Activated CD8-positive, alpha-beta T cell treated with anti-CD3 and anti-CD28 coated beads, Interleukin-2, amount 10 ng/mL, durations not matched to agents 7 days and 5 days (primary cell): ENCODE results near the gene SMPD1. TPM values are rescaled to one million over a fixed set of nuclear protein-coding genes. Genes with fewer than 3 reads are reported as not detected.

Experiments used
- ATAC-seq: fragments of 150-1000 bp; cut with Tn5 transposase; one replicate; pipeline ENCODE4 v1.10.0; 2021; ENCODE audit warnings: moderate library complexity
- CTCF ChIA-PET: fragments of 350-600 bp; sonication (Branson Sonifier 250); formaldehyde crosslinking; loops from one replicate; lab custom pipeline; 2021; ENCODE audit warnings: antibody characterized with exemption; lab: Charles Lee
- POLR2A ChIA-PET: fragments of 350-600 bp; sonication (Branson Sonifier 250); formaldehyde crosslinking; loops from one replicate; lab custom pipeline; 2021; ENCODE audit warnings: antibody characterized with exemption; lab: Charles Lee
- DNase-seq: peaks from one replicate; pipeline ENCODE4 v3.0.0-alpha.2; 2020
- H3K27ac Mint-ChIP-seq: one replicate; pipeline ENCODE4 v1.8.0; 2021; ENCODE audit warnings: mild to moderate bottlenecking, mixed read lengths
- H3K27me3 Mint-ChIP-seq: one replicate; pipeline ENCODE4 v1.8.0; 2021; ENCODE audit warnings: low read depth, mixed read lengths
- H3K36me3 Mint-ChIP-seq: one replicate; pipeline ENCODE4 v1.8.0; 2021; ENCODE audit warnings: low read depth, mixed read lengths
- H3K4me1 Mint-ChIP-seq: one replicate; pipeline ENCODE4 v1.8.0; 2021; ENCODE audit warnings: low read depth, mixed read lengths
- H3K4me3 Mint-ChIP-seq: one replicate; pipeline ENCODE4 v1.8.0; 2021; ENCODE audit warnings: mild to moderate bottlenecking, mixed read lengths
- H3K9me3 Mint-ChIP-seq: one replicate; pipeline ENCODE4 v1.8.0; 2022; ENCODE audit warnings: mixed read lengths; ENCODE audit not compliant: insufficient read depth
- total RNA-seq, 2 experiments: library from RNA; stranded (reverse); gene quantifications; one replicate each; pipeline ENCODE4 v1.2.3, GENCODE V29; 2021

Gene SMPD1
- total RNA-seq, 2 experiments from 2014 or later = 35.5 to 37.1 TPM

DNA sequence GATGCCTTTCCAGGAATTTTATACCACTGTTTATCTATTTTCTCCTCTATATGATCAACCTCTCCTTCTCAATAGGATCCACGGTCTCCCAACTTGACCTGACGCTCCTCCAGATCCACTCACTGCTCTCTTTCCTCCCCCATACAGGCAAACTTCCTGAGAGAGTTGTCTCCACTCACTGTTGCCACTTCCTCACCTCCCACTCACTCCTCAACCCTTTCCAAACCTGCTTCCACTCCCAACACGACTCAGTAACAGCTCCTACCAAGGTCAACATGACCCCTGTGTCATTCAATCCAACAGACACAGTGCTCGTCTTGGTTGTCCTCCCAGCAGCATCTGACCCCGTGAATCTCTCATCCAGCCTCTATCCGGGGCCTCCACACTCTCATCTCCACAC, 25.5 kb downstream of the SMPD1 start:
- ATAC-seq (no peak), DNase-seq (no peak)
- peaks cover 2% of the 10 kb centered on the region for H3K27me3 Mint-ChIP-seq
- CTCF ChIA-PET = interaction anchor here (1.2 to 4.8 kb wide), 2 partner anchors 11 to 28 kb away, joined by 3 to 35 read pairs; no protein-coding TSS in a partner anchor
- no peak overlapping the region for H3K27ac Mint-ChIP-seq
- POLR2A ChIA-PET = interaction anchor here (0.8 to 4.3 kb wide), 2 partner anchors 13 to 24 kb away, joined by 4 to 27 read pairs; no protein-coding TSS in a partner anchor
- no peak overlapping the region for H3K4me3 Mint-ChIP-seq
- no peaks in the 10 kb centered on the region for H3K9me3 Mint-ChIP-seq
- H3K4me1 Mint-ChIP-seq = peaks cover 9% of the 10 kb centered on the region
- peaks cover 2% of the 10 kb centered on the region for H3K36me3 Mint-ChIP-seq

DNA sequence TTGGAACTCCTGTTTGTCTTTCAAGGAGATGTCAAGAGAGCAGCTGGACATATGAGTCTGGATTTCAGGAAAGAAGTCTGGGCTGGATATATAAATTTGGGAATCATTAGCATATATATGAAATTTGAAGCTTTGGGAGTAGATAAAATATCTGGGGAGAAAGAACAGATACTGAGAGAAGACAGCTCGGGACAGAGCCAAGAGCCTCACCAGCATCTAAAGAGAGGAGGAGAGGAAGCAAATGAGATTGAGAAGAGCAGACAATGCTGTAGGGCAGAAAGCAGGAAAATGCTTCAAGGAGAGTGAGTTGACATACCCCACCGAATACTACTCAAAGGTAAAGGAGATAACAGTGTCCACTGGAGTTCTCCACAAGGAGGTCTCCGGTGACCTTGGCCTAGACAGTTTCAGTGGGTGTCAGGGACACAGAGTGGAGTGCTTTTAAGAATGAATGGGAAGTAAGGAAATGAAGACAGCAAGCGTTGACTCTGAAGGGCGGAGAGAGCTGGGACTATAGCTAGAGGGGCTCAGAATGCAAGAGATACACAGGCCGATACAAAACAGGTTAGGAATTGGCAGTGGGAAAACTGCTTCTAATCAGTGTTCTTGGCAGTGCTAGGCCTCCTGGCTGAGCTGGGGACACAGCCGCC, 27.8 kb downstream of the SMPD1 start:
- Mint-ChIP-seq H3K4me1 (peaks cover 5% of the 10 kb centered on the region), H3K9me3 (no peaks in the 10 kb centered on the region), H3K36me3 (no peaks in the 10 kb centered on the region), H3K27me3 (peaks cover 15% of the 10 kb centered on the region), H3K4me3 (no peak overlapping the region), H3K27ac (no peak overlapping the region)
- CTCF ChIA-PET = interaction anchor here (0.9 to 4.8 kb wide), 7 partner anchors 8 to 39 kb away, joined by 3 to 35 read pairs (median 5); no protein-coding TSS in a partner anchor
- POLR2A ChIA-PET = interaction anchor here (0.9 to 4.3 kb wide), 3 partner anchors 11 to 28 kb away, joined by 3 to 27 read pairs (median 7); partner anchors contain the start of gene SMPD1
- ATAC-seq (no peak), DNase-seq (no peak)

DNA sequence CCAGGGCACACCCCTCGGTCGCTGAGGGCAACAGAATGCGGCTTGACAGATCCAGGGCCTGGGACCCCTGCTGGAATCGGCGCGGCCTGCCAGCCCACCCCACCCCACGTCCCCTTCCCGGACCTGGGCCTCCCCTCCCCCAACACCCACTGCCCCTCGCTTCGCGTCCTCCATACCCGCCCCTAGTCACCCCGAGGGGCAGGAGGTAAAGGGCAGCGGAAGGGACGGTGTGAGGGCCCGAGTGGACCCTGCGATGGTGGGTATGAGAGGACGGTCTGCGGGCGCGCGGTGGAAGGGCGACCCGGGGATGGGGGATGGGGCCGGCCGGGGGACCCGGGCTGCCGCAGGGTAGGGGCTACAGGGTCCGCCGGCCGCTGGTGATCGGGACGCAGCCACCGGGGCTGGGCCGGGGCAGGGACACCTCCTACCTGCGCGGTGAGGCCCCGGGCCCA, 28.3 kb downstream of the SMPD1 start:
- no peak for DNase-seq
- POLR2A ChIA-PET = interaction anchor here (0.7 to 4.3 kb wide), 5 partner anchors 9 to 40 kb away, joined by 3 to 27 read pairs (median 7); partner anchors contain the start of gene SMPD1
- peaks cover 20% of the 10 kb centered on the region for H3K27me3 Mint-ChIP-seq
- peaks cover 5% of the 10 kb centered on the region for H3K4me1 Mint-ChIP-seq
- H3K27ac Mint-ChIP-seq = no peak overlapping the region
- no peaks in the 10 kb centered on the region for H3K9me3 Mint-ChIP-seq
- CTCF ChIA-PET = interaction anchor here (1.3 to 4.8 kb wide), 7 partner anchors 9 to 43 kb away, joined by 3 to 35 read pairs (median 6); partner anchors contain the start of gene SMPD1
- peak overlapping the region; percentile 24 for H3K4me3 Mint-ChIP-seq
- H3K36me3 Mint-ChIP-seq = no peaks in the 10 kb centered on the region
- peak; percentile 23 for ATAC-seq

DNA sequence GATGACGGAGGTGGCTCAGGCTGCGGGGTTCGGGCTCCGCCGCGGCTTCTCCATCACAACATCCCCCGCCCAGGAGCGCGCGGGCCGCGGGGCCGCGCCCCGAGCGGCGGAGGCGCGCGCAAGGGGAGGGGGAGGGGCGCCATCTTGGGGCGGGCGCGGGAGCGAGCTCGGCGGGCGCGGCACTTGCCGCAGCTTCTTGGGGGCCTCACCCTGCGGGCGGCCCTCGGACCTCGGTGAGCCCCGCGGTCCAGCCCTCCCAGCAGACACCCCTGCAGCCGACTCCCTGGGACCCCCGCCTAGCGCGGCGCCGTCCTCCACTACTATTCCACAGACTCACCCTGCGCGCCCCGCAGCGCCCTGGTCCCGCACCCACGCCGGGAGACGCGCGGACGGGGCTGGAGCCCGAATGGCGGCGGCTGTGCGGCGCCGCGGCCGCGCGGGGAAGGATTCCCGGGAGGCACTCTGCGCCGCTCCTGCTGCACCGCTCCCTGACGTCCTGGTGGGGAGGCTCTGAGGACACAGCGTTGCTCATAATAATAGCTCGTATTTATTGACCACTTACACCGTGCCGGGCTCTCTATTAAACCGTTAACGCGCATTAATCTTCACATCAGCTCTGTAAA, 28.8 kb downstream of the SMPD1 start, which contains the start of gene APBB1:
Gene APBB1, minus strand, starts transcription at position 86 of the 623 bp plus-strand sequence. CDS start 7,747 bp downstream, outside the sequence.
- ChIA-PET CTCF (interaction anchor here (0.9 to 4.8 kb wide), 9 partner anchors 9 to 43 kb away, joined by 3 to 35 read pairs (median 5); partner anchors contain the start of gene SMPD1), POLR2A (interaction anchor here (0.7 to 4.3 kb wide), 7 partner anchors 9 to 40 kb away, joined by 3 to 27 read pairs (median 3); partner anchors contain the start of gene SMPD1)
- Mint-ChIP-seq H3K27ac (peak within 1 kb of the TSS; percentile 30), H3K9me3 (no peaks in the 10 kb centered on the region), H3K4me3 (peak within 1 kb of the TSS; percentile 75), H3K27me3 (peaks cover 25% of the 10 kb centered on the region), H3K36me3 (no peaks in the 10 kb centered on the region), H3K4me1 (peaks cover 5% of the 10 kb centered on the region)
- DNase-seq = peak; percentile 72
- ATAC-seq = peak; percentile 73

DNA sequence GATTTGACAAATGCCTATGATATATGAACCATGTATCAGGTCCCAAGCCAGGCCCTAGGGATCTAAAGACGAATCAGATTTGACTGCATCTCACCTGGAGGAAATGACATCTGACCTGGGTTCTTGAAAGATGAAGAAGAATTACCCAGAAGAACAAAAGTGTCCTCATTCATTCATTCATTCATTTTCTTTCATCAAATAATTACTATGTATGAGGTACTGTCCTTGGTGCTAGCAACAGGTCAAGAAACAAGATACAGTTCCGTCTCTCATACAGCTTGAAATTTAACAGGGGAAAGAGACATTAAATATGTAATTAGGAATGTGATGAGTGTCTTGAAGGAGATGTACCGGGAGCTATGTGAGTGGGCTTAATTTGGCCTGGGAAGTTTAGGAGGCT, 30.4 kb downstream of the SMPD1 start:
- Mint-ChIP-seq H3K9me3 (no peaks in the 10 kb centered on the region), H3K4me1 (peaks cover 5% of the 10 kb centered on the region), H3K4me3 (no peak overlapping the region), H3K27ac (no peak overlapping the region), H3K36me3 (no peaks in the 10 kb centered on the region), H3K27me3 (peaks cover 37% of the 10 kb centered on the region)
- no peak for DNase-seq
- POLR2A ChIA-PET = no interaction called here
- CTCF ChIA-PET = interaction anchor here (0.6 to 1.4 kb wide), 3 partner anchors 17 to 42 kb away, joined by 3 to 5 read pairs (median 3); no protein-coding TSS in a partner anchor
- no peak for ATAC-seq

DNA sequence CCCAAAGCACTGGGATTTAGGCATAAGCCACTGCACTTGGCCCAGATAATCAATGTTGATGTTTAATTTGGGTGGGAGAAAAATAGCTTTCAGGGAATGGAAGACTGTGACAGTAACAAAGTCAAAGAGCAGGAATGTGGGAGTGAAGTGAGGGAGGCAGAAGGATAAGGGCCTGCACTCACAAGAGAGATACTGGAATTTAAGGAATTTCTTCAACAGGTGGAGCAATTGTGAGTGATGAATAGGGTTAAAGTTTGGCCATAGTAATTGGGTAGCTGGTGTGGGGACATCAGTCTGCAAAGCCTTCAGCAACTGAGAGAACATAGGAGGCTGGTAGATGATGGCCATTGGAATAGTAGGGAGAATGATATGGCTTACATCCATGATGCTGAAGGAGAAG, 37.2 kb downstream of the SMPD1 start:
- peaks cover 39% of the 10 kb centered on the region for H3K27me3 Mint-ChIP-seq
- no peak overlapping the region for H3K27ac Mint-ChIP-seq
- CTCF ChIA-PET = interaction anchor here (1.2 to 2.6 kb wide), 6 partner anchors 11 to 104 kb away, joined by 4 to 14 read pairs (median 8); partner anchors contain the start of gene HPX
- POLR2A ChIA-PET = interaction anchor here (0.8 kb wide), 1 partner anchor 9 kb away, joined by 3 read pairs; the partner anchor contains the start of gene APBB1
- no peaks in the 10 kb centered on the region for H3K36me3 Mint-ChIP-seq
- H3K9me3 Mint-ChIP-seq = no peaks in the 10 kb centered on the region
- H3K4me1 Mint-ChIP-seq = no peaks in the 10 kb centered on the region
- no peak overlapping the region for H3K4me3 Mint-ChIP-seq
- ATAC-seq (no peak), DNase-seq (no peak)

DNA sequence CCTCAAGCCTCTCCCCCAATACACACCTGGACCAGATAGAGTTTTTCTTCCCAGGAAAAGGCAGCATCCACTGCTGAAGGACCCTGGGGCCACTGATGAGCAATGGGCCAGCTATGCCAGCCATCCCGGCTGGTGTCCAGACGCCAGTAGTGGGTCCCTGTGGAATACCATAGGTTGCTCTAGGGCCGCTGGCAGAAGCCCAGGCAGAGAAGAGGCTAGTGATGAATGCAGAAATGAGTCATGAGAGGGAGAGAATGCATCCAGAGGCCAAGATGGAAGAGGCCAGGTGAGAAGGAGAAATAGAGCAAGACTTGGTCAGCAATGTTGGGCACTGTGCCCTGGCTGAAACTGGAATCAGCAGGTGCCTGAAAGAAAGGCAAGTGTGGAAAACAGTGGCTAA, 41.6 kb downstream of the SMPD1 start:
- ChIA-PET CTCF (interaction anchor here (2.2 to 5.4 kb wide), 2 partner anchors 12 to 53 kb away, joined by 13 to 41 read pairs; no protein-coding TSS in a partner anchor), POLR2A (no interaction called here)
- Mint-ChIP-seq H3K27ac (no peak overlapping the region), H3K9me3 (no peaks in the 10 kb centered on the region), H3K4me3 (no peak overlapping the region), H3K36me3 (no peaks in the 10 kb centered on the region), H3K27me3 (peaks cover 15% of the 10 kb centered on the region), H3K4me1 (peaks cover 6% of the 10 kb centered on the region)
- ATAC-seq = no peak
- no peak for DNase-seq

DNA sequence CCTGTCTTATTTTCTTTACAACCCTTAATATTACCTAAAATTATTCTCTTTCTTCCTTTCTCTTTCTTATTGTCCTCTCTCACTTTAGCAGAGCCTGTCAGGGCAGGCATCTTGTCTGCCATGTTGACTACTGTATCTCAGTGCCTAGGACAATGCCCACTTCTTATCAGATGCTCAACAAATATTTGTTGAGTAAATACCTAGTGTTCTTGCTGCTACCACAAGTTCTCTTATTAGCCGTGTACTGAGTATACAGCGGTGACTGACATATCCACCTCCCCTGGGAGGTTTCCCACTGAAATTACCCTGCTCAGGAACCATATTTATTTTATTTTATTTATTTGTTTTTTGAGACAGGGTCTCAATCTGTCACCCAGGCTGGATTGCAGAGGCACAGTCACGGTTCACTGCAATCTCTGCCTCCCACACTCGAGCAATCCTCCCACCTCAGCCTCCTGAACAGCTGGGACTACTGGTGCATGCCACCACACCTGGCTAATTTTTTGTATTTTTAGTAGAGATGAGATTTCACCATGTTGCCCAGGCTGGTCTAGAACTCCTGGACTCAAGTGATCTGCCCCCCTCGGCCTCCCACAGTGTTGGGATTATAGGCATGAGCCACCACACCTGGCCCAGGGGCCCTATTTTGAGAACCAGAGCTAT, 43.9 kb downstream of the SMPD1 start:
- H3K36me3 Mint-ChIP-seq = no peaks in the 10 kb centered on the region
- ChIA-PET POLR2A (no interaction called here), CTCF (interaction anchor here (0.7 to 5.4 kb wide), 4 partner anchors 9 to 56 kb away, joined by 3 to 41 read pairs (median 6); no protein-coding TSS in a partner anchor)
- DNase-seq (no peak), ATAC-seq (no peak)
- H3K9me3 Mint-ChIP-seq = no peaks in the 10 kb centered on the region
- H3K4me3 Mint-ChIP-seq = no peak overlapping the region
- no peak overlapping the region for H3K27ac Mint-ChIP-seq
- peaks cover 6% of the 10 kb centered on the region for H3K4me1 Mint-ChIP-seq
- peaks cover 5% of the 10 kb centered on the region for H3K27me3 Mint-ChIP-seq

DNA sequence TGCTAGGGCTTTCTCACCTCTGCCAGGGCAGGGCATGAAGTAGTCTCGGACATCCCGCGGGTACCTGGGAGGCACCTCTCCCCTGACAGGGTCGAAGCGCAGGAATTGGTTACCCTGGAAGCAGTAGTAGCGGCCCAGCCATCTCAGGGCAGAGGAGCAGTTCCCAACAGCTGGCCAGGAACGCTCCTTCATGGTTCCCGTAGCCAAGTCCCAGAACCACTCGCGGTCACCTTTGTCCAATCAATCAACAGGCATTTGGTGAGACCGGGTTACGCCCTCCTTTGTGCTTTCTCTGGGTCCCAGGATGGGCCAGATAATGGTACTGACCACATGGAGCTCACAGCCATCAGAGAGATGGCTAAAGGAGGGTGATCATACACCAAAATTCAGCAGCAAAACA, 47.1 kb downstream of the SMPD1 start:
- no peaks in the 10 kb centered on the region for H3K36me3 Mint-ChIP-seq
- POLR2A ChIA-PET = interaction anchor here (0.7 to 1.2 kb wide), 5 partner anchors 18 to 58 kb away, joined by 3 to 5 read pairs (median 4); partner anchors contain the start of genes ARFIP2 and TIMM10B
- ATAC-seq (no peak), DNase-seq (no peak)
- H3K4me3 Mint-ChIP-seq = no peak overlapping the region
- H3K9me3 Mint-ChIP-seq = no peaks in the 10 kb centered on the region
- CTCF ChIA-PET = interaction anchor here (0.6 to 14.8 kb wide), 11 partner anchors 8 to 94 kb away, joined by 3 to 657 read pairs (median 5); no protein-coding TSS in a partner anchor
- H3K27me3 Mint-ChIP-seq = peaks cover 5% of the 10 kb centered on the region
- no peak overlapping the region for H3K27ac Mint-ChIP-seq
- peaks cover 6% of the 10 kb centered on the region for H3K4me1 Mint-ChIP-seq

DNA sequence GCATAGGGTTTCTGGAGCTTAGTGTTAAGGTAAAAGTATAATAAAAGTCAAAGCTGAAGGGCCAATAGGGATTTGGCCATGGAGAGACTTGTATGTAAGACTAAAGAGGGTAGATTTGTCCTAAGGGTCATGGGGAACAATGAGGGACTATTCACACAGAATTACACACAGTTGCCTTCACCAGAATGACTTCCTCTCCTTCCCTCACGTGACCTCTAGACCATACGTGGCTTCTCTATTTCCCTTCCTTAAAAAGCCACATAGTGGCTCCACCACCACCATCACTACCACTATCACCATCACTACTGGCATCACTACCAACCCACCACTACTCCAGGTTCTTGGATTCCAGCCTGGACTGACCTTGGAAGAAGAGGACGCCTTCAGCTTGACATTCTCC, 47.7 kb downstream of the SMPD1 start:
- ChIA-PET CTCF (interaction anchor here (0.6 to 14.8 kb wide), 16 partner anchors 8 to 87 kb away, joined by 3 to 657 read pairs (median 5); partner anchors contain the start of gene APBB1), POLR2A (interaction anchor here (0.7 to 1.2 kb wide), 5 partner anchors 19 to 59 kb away, joined by 3 to 5 read pairs (median 4); partner anchors contain the start of genes ARFIP2 and TIMM10B)
- Mint-ChIP-seq H3K36me3 (no peaks in the 10 kb centered on the region), H3K4me3 (no peak overlapping the region), H3K4me1 (peaks cover 6% of the 10 kb centered on the region), H3K9me3 (no peaks in the 10 kb centered on the region), H3K27me3 (peaks cover 5% of the 10 kb centered on the region), H3K27ac (no peak overlapping the region)
- ATAC-seq (peak; percentile 67), DNase-seq (peak; percentile 59)
